SK-N-DZ (cell line): ENCODE data around the gene RNASE8.

Source experiments
- DNase-seq: peaks from one replicate; pipeline ENCODE4 v3.0.0-alpha.2; 2015; ENCODE audit warnings: low spot score

Gene RNASE8

GRCh38 chr14:21105095-21105494 lies 47.5 kb downstream of the RNASE8 start:
- DNase-seq, result no peak

GRCh38 chr14:21106176-21106497 lies 48.5 kb downstream of the RNASE8 start:
- DNase-seq, result no peak

GRCh38 chr14:21106498-21107282 lies 49.1 kb downstream of the RNASE8 start:
- DNase-seq, result peak; percentile 77

- DNase-seq, result no peak
Measured at GRCh38 chr14:21107283-21107800, 49.7 kb downstream of the RNASE8 start.
